BE2C (cell line): ENCODE data around the gene PRDM12.

Experiments used
- DNase-seq: peaks from one replicate; pipeline ENCODE4 v3.0.0-alpha.2; 2020
- H3K27me3 ChIP-seq: fragments of 250-450 bp; sonication (Bioruptor Pico); 2 replicates; pipeline ENCODE4 v1.5.1; 2020; ENCODE audit warnings: mild to moderate bottlenecking
- H3K36me3 ChIP-seq: fragments of 250-450 bp; sonication (Bioruptor Pico); 2 replicates; pipeline ENCODE4 v1.5.1; 2020; ENCODE audit warnings: mild to moderate bottlenecking
- H3K4me1 ChIP-seq: fragments of 250-450 bp; sonication (Bioruptor Pico); 2 replicates; pipeline ENCODE4 v1.5.1; 2020
- H3K4me3 ChIP-seq: 2 replicates; pipeline ENCODE4 v1.5.1; 2011; ENCODE audit warnings: low read depth, low read length
- H3K9me3 ChIP-seq: fragments of 250-450 bp; sonication (Bioruptor Pico); 2 replicates; pipeline ENCODE4 v1.5.1; 2020
- TF ChIP-seq, protein P1 (sequence below): IDR thresholded peaks from 2 replicates; pipeline ENCODE4 v1.5.1; 2012; ENCODE audit warnings: mild to moderate bottlenecking, low read depth, low read length

Gene PRDM12

GRCh38 chr9:130632081-130632710 is 32.2 kb upstream of the PRDM12 start:
- Histone ChIP-seq H3K4me3 (no peak overlapping the region), H3K4me1 (no peaks in the 10 kb centered on the region), H3K27me3 (no peaks in the 10 kb centered on the region), H3K36me3 (peaks cover 66% of the 10 kb centered on the region), H3K9me3 (no peaks in the 10 kb centered on the region)
- TF ChIP-seq, protein P1, sequence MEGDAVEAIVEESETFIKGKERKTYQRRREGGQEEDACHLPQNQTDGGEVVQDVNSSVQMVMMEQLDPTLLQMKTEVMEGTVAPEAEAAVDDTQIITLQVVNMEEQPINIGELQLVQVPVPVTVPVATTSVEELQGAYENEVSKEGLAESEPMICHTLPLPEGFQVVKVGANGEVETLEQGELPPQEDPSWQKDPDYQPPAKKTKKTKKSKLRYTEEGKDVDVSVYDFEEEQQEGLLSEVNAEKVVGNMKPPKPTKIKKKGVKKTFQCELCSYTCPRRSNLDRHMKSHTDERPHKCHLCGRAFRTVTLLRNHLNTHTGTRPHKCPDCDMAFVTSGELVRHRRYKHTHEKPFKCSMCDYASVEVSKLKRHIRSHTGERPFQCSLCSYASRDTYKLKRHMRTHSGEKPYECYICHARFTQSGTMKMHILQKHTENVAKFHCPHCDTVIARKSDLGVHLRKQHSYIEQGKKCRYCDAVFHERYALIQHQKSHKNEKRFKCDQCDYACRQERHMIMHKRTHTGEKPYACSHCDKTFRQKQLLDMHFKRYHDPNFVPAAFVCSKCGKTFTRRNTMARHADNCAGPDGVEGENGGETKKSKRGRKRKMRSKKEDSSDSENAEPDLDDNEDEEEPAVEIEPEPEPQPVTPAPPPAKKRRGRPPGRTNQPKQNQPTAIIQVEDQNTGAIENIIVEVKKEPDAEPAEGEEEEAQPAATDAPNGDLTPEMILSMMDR: no peak
- no peak for DNase-seq

DNA sequence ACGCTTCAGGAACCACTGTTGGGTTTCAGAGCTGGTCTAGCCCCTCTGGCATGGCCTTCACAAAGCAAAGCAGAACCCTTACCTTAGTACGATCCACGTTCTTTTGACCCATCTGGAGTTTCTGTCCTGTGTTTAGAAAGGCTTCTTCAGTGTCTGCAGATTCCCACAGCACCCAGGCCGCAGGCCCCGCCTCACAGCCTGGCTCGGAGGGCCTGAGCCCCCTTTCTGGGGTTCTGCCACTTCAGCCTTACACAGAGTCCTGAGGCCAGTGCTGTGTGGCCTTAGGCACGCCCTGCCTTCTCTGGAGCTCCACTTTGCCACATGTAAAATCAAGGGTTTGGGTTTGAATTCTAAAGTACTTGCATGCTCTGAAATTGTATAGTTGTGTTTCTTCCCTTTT is 31.6 kb upstream of the PRDM12 start:
- H3K4me1 ChIP-seq: no peaks in the 10 kb centered on the region
- TF ChIP-seq, protein P1: no peak
- DNase-seq: no peak
- H3K9me3 ChIP-seq: no peaks in the 10 kb centered on the region
- H3K27me3 ChIP-seq: no peaks in the 10 kb centered on the region
- peaks cover 65% of the 10 kb centered on the region for H3K36me3 ChIP-seq
- H3K4me3 ChIP-seq: no peak overlapping the region

DNA sequence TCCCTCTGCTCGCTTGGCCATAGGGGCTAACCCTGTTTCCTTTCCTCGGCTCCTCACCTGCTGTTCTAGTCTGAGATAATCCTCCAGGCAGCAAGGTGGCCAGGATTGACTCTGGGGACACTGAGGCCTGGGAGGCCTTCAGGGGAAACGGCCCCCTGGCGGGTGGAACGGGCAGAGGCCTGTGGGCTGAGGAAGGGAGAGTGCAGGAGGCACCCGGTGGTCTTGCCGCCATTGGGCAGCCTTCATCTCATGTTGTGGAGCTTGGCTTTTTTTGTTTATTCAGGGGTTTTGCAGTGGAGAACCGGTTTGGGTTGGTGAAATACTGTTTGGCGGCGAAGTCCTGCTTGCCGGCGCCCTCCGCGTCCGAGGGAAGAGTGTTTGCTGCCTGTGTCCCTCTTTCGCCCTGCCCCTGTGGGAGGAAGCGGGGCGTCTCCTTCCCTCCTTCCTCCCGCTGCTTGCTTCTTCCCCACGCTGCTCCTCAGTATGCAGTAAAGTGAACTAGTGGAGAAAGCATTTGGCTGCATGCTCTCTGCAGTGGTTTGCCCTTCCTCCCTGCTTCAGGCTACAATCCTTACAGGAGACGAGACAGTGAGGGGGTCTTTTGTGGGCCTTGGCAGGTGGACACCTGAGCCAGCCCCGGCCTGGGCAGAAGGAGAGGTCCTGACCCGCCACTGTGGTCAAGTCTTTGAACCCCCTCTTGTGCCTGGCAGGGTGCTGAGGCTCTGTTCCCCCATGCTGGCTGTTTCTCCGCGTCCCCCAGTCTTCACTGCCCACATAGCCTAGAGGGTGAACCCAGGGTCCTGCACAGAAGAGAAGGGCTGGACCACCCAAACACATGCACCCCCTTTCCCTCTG is 30.8 kb upstream of the PRDM12 start:
- Histone ChIP-seq H3K4me1 (no peaks in the 10 kb centered on the region), H3K4me3 (no peak overlapping the region), H3K36me3 (peaks cover 62% of the 10 kb centered on the region), H3K27me3 (no peaks in the 10 kb centered on the region), H3K9me3 (no peaks in the 10 kb centered on the region)
- no peak for DNase-seq
- TF ChIP-seq, protein P1: no peak

- DNase-seq: no peak
- H3K9me3 ChIP-seq: no peaks in the 10 kb centered on the region
- H3K4me1 ChIP-seq: no peaks in the 10 kb centered on the region
- H3K36me3 ChIP-seq: peaks cover 58% of the 10 kb centered on the region
- H3K4me3 ChIP-seq: no peak overlapping the region
- H3K27me3 ChIP-seq: no peaks in the 10 kb centered on the region
- TF ChIP-seq, protein P1: no peak
Observed at GRCh38 chr9:130634191-130634768, 30.1 kb upstream of the PRDM12 start.

GRCh38 chr9:130634801-130635200 is 29.6 kb upstream of the PRDM12 start:
- TF ChIP-seq, protein P1: no peak
- Histone ChIP-seq H3K36me3 (peaks cover 57% of the 10 kb centered on the region), H3K4me1 (no peaks in the 10 kb centered on the region), H3K4me3 (no peak overlapping the region), H3K27me3 (no peaks in the 10 kb centered on the region), H3K9me3 (no peaks in the 10 kb centered on the region)
- DNase-seq: no peak

DNA sequence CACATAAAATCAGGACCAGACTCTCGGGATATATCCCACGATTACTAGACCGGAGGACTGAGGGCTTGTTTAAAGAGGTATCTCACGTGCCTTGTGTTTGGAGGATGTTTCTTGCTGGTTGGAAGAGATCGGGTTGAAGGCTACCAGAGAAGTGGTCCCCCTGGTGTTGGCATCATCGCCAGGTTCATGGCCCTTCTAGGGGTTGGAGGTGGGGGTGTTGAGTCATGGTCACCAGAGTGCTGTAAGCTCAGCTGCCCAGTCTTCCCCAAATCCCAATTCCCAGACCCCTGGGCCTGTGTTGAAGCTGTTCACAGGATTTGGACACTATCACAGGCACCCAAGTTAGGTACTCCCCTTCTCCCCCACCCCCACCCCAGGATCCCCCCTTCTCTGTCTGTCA is 29.1 kb upstream of the PRDM12 start:
- DNase-seq: no peak
- no peaks in the 10 kb centered on the region for H3K27me3 ChIP-seq
- H3K9me3 ChIP-seq: no peaks in the 10 kb centered on the region
- TF ChIP-seq, protein P1: no peak
- H3K4me1 ChIP-seq: no peaks in the 10 kb centered on the region
- H3K36me3 ChIP-seq: peaks cover 55% of the 10 kb centered on the region
- no peak overlapping the region for H3K4me3 ChIP-seq
